NCI-H748 (cell line): Measurements from ENCODE around the gene HTT.

Experiments used
- DNase-seq: peaks from one replicate; lab custom pipeline; 2025; ENCODE audit not compliant: unreplicated experiment; lab: John Stamatoyannopoulos, UW

HTT gene

DNA sequence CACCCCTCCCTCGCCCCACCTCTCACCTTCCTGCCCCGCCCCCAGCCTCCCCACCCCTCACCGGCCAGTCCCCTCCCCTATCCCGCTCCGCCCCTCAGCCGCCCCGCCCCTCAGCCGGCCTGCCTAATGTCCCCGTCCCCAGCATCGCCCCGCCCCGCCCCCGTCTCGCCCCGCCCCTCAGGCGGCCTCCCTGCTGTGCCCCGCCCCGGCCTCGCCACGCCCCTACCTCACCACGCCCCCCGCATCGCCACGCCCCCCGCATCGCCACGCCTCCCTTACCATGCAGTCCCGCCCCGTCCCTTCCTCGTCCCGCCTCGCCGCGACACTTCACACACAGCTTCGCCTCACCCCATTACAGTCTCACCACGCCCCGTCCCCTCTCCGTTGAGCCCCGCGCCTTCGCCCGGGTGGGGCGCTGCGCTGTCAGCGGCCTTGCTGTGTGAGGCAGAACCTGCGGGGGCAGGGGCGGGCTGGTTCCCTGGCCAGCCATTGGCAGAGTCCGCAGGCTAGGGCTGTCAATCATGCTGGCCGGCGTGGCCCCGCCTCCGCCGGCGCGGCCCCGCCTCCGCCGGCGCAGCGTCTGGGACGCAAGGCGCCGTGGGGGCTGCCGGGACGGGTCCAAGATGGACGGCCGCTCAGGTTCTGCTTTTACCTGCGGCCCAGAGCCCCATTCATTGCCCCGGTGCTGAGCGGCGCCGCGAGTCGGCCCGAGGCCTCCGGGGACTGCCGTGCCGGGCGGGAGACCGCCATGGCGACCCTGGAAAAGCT is at the start of gene HTT, which contains the start of gene HTT-AS:
Gene HTT (plus strand): TSS at position 604 of the 768 bp plus-strand sequence. CDS start 145 bp downstream, at position 749.
Gene HTT-AS (minus strand): TSS at position 461 of the 768 bp plus-strand sequence.
- peak; percentile 82 for DNase-seq

DNA sequence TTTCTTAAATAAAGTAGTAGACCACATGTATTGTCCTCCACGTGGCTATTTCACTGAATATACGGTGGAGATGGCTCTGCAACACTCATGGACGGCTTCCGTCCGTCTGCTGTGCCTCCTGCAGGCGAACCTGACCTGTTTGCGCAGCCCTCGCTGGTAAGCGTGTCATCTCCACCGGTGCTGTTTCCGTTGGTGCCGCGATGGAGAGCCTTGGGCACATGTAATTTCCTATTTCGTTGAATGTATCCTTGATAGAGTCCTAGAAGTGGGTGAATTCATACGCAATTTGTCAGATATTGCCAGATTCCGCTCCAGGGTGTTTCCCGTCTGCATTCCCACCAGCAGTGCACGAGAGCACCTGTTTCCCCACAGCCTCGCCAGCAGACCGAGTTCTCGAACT is 48.6 kb upstream of the HTT start:
- no peak for DNase-seq

DNA sequence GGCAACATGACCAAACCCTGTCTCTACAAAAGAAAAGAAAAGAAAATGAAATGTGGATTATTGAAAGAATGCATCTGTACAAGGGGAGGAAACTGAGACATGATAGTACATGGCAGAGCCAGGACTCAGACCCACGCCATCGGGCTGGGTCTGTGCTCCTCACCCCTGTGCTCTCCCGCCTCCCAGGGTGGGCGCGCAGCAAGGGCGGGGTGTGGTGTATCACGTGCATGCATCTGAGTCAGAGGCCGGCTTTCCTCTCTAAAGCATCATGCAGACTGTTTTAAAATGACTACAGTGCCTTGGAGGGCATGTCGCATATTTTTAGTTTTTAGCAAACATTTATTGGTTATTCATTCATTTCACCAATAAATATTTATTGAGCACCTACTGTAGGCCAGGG is 47.9 kb upstream of the HTT start:
- DNase-seq, result no peak

DNA sequence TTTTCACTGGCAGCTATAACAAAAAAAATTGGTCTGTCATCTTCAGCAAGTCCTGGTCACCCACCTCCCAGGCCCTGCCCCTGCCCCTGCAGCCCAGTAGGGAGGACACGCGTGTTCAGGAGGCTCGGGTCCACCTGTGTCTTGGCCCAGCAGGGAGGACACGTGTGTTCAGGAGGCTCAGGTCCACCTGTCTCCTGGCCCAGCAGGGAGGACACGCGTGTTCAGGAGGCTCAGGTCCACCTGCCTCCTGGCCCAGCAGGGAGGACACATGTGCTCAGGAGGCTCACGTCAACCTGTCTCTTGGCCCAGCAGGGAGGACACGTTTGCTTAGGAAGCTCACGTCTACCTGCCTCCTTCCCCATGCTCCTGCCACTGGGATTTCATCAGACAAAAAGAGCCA is 45.0 kb upstream of the HTT start:
- no peak for DNase-seq

DNA sequence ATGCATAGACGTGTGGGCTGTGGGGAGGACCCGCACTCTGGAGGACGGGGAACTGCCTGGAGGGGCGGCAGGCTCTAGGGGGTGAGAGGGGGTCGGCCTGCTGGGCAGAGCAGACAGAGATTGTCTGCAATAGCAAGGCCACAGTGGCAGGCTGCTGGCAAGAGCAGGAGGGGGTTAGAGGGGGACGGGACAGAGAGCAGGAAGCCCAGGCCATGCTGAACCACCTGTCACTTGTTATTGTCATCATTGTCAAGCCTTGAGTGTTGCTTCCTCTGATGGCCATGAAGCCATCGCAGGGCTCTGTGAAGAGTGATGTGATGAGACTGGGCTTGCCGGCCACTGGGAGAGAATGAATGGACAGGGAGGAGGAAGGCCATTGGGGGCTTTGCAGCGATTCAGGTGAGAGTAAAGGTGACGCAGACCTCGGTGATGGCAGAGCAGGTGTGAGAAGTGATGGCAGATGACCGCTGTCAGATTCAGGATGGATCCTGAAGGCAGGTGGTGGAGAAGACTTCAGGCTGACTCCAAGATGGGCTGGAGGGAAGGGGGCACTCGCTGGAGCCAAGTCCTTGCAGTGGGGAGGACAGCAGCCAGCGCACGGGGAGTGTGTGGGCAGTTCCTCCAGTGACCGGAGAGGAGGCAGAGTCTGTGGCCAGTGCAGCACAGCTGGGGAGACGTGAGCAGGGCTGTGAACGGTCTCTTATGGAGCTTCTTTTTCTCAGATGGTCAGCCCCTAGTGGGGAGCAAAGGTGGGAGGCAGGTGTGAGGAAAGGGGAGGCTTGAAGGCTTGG is 43.7 kb upstream of the HTT start:
- DNase-seq, result no peak

DNA sequence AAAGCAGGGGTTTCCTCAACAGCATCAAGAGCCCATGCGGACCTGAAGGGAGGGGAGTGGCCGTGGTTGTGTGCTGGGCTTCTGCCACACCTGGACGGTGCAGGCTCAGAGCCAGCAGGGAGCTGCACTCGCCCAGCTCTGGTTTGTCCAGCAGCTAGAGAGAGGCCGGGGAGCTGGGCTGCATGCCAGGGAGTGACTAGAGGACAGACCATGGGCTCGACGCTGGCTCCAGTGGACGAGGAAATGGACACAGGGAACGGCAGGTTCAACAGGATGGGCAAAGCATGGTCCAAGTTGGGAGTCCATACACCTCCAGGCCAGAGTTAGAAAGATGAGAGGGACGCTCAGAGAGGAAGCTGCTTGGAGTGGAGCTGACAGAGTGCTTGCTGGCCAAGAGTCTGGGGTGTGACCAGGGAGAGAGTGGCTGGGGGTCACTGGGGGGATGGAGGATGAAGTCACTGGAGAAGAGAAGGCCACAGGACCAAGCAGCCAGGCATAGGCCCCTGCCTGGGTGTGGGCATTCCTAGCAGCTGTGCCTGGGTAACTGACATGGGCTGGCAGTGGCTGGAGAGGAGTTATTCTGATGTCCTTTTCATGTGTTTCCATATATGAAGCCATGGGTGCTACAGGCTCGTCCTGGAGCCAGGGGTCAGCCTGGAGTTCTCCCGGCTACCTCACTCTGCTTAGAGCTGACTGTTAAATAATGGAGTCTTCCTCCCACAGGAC is 43.0 kb upstream of the HTT start:
- DNase-seq, result peak; percentile 4

DNA sequence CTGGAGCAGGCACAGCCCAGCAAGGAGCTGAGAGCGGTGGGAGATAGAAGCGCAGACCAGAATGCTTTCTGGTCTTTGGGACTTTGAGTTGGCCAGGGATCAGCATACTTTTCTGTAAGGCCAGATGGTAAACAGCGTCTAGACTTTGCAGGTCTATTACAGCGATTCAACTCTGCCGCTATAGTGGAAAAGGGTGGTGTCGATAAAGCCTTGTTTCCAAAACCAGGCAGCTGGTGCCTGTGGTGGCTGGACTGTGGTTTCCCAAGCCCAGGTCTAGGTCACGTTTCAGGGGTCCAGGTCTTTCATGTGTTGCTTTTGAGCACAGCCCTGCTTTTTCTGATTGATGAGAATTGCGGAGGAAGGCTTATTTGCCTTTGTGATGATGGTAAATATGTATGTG is 40.2 kb upstream of the HTT start:
- no peak for DNase-seq

DNA sequence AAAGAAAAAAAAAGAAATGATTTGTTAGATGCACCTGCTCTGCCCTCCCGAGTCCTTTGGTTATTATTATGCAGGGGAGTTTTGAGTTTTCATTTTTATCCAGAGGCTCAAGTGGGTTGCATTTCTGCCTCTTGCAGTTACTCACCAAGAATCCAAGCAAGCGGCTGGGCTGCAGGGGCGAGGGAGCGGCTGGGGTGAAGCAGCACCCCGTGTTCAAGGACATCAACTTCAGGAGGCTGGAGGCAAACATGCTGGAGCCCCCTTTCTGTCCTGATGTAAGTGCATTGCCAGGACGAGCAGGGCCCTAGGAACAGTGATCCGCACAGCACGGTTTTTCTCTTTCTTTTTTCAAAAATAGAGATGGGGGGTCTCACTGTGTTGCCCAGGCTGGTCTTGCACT is 39.2 kb upstream of the HTT start:
- no peak for DNase-seq

DNA sequence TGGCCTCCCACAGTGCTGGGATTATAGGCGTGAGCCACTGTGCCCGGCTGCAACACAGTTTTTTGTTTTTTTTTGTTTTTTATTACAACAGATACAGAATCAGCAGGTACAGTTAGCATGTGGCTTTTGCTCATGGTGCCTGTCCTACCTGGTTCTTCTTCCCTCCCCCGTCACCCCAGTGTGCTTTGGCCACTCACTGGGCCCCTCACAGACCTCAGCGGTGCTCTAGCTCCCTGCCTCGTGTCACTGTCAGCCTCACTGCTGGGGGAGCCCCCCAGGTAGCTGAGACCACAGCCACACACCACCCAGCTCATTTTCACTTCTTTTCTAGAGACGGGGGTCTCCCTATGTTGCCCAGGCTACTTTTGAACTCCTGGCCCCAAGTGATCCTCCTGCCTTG is 38.8 kb upstream of the HTT start:
- DNase-seq, result no peak

DNA sequence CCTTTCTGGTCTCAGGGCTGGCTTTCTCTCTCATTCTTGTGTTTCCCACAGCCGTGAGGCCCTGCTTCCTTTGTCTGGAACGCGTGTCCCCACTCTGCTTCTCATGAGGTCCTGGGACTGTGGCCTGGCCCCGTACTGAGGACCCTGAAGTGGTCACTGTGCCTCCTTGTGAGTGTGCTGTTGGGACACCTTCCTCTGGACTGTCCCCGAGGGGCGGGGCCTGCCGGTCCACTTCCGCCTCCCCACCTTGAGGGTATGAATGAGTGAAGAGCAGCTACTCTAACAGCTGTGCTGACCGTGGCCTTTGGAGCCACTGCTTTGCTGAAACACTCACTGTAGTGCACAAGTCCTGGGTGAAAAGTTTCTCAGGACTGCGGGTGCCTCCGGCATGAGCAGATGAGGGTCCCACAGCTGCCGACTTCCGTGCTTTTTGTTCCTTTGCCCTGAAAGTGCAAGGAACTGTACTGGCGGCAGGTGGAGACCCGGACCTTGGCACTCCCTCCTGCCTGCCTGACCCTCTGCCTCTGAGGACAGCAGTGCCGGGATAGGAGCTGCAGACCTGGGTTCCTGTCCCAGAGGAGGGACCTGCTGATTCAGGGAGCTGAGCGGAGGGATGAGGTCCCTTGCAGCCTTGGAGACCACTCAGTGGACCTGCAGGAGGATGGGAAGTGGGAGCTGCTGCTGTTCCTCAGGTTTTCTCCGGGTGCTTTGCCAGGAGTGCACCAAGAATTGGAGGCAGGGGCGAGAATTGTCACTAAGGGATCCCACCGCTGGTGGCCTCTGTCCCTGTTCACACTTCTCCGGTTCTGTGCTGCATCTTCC is 38.1 kb upstream of the HTT start:
- DNase-seq, result no peak

DNA sequence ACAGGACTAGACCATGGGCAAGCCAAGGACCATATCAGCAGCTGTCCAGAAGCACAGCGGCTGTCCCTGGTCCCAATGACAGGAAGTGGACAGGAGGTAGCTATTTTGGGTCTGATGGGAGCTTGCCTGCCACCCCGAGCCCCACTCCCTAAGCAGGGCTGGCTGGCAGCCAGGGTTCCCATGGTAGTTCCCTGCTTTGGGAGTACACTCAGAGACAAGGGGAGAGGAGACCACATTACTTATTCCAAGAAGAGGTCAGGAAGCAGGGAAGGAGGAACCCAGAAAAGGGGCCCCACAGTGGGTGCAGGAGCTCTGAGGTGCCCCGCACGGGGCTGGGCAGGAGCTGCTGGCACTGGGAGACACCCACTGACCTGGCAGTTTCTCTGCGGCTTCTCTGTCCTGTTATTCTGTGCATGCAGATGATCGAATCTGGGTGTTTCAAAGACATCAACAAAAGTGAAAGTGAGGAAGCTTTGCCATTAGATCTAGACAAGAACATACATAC is 36.5 kb upstream of the HTT start:
- DNase-seq, result peak; percentile 6

DNA sequence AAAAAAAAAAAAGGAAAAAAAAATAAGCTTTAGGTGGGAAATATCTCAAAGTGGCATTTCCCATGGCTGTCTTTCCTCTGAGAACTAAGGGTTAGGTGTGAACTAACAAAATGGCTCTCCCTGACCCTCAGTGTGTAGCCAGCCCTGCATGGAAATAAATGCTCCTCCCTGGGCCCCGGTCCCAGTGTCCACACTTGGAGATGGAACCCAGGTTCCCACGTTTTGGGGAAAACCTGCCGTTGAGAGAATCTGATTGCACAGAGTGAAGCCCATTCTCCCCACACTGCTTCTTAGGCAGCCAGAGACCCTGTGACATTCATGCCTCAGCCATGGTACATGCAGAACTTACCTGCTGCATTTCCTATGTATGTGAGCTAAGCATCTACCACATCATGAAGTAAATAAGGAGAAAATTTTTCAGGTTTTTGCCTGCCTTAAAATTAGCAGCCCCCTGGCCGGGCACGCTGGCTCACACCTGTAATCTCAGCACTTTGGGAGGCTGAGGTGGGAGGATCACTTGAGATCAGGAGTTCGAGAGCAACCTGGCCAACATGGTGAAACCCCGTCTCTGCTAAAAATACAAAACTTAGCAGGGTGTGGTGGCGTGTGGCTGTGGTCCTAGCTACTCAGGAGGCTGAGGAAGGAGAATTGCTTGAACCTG is 34.6 kb upstream of the HTT start:
- no peak for DNase-seq

DNA sequence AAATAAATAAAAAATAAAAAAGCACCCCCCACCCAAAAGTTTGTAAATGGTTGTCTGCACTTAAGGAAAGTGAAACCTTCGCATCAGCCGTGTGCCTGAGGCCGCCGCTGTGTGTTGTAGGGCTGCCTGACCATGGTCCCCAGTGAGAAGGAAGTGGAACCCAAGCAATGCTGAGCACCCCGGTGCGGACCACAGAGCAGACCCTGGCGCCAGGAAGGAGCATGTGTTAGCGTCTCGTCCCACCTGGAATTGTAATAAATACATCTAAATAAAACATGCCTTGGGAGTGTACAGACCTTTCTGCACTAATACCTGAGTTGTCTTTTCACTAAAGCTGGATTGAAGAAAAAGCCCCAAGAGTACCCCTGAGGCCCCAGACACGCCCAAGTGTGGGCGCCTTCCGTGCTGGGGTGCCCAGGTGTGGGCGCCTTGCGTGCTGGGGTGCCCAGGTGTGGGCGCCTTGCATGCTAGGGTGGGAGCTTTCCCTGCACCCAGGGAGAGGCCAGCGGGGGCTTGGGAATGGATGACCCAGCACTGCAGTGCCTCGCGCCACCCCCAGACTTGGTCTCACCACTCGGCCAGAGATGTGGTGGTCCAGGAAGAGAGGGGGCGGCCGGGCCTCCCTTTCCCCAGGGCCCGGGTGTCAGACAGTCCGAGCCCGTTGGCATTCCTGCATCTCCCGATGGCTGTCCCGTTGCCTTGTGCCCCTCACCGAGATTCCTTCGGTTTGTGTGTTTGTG is 33.9 kb upstream of the HTT start:
- no peak for DNase-seq

DNA sequence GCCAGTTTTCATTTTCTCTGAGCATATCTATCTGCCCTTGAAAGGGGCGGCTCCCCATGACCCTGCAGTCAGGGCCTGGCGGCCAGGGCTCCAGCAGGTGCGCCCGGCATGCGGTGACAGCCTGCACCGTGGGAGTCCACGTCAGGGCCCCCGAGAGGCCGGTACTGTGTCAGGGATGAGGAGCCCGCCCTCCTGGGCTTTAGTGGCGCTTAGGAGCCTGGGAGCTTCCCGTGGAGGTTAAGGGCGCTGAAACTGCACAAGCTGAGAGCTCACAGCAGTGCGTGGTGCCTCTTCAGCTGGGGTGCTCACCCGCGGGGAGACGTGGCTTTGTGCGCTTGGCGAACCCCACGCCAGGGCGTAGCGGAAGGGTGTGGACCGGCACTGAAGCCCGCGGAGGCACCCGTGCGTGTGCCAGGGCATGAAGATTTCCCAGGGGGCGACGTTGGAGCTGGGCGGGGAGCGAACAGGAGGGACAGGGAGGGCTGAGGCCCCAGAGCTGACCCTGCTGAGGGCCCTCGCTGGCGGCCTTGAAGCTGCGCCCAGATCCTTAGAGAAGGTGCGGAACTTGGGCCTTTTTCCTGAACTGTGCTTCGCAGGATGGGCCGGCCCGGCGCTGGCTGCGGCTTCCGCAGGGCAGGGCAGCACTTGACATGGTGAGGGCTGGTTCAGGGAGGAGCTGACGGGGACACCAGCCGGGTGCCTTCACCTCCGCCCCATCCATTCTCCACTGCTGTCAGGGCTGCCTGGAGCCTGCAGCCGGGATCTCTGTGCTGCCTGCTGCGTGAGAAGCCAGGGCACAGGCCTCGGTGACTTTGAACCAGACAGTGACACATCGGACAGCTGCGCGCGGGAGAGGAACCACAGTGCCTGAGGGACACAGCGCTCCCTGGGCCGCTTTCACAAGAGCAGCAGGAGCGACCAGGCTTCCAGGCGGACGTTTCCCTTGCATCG is 33.0 kb upstream of the HTT start:
- DNase-seq, result no peak

DNA sequence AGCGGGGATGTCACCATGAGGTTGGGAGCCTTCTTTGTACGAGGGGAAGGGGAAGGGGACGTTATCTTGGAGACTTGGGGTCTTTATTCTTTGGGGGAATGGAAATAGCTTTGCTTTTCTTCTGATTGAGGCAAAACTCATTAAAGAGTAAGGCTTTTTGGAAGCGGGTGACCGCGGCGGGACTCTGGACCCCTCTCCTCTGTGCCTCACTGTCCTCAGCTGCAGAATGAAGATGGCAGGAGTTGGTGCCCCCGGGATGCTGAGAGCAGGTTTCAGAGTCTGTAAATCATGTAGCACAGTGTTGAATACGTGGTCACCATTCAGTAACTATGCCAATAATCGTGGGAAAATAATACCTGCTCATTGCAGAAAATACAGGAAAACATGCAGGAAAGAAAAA is 32.3 kb upstream of the HTT start:
- DNase-seq, result no peak

DNA sequence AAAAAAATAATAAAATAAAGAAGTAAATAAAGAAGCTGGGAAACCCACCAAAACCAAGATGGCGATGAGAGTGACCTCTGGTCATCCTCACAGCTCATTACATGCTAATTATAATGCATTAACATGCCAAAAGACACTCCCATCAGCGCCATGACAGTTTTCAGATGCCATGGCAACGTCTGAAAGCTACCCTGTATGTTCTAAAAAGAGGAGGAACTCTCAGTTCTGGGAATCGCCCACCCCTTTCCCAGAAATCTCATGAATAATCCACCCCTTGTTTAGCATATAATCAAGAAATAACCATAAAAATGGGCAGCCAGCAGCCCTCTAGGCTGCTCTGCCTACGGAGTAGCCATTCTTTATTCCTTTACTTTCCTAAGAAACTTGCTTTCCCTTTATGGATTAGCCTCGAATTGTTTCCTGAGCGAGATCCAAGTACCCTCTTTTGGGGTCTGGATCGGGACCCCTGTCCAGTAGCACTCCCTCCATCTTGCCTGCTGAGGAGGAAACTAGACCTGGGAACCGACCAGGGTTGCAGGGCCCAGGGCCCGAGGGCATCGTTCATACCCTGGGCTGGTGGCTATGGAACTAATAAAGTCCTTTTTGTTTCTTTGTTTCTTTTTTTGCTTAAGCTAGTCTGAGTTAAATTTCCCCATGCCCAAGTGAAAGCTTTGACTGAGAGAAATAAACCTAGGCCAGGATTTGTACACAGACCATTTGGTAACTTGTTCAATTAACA is 31.0 kb upstream of the HTT start:
- no peak for DNase-seq
